Breast epithelium (tissue), 3 donors: Measurements from ENCODE around the gene CETN2.

Experiments
- POLR2A ChIP-seq: fragments of 450-650 bp; IDR thresholded peaks from one replicate; pipeline ENCODE4 v1.6.1; 2016; ENCODE audit warnings: antibody characterized with exemption, mild to moderate bottlenecking, moderate library complexity
- POLR2AphosphoS5 ChIP-seq, 3 donors: sonication (generic); formaldehyde crosslinking; IDR thresholded peaks; one replicate each; pipeline ENCODE4 v1.6.1; 2017; ENCODE audit warnings: antibody characterized with exemption in 3 of 3

GRCh38 chrX:152843852-152844251 lies 13.3 kb upstream of the CETN2 start:
- TF ChIP-seq POLR2A (no peak), POLR2AphosphoS5 (IDR thresholded peaks at IDR 0.05) (no peak)
